GM06990 (cell line): Measurements from ENCODE around the gene ABCA8.

Experiments
- DNase-seq: peaks from one replicate; pipeline ENCODE4 v3.0.0-alpha.2; 2011; ENCODE audit not compliant: insufficient read length; ENCODE audit errors: extremely low read depth
- H3K27me3 ChIP-seq: replicated peaks from 2 replicates; pipeline ENCODE4 v1.6.0; 2011; ENCODE audit warnings: low read length; ENCODE audit not compliant: control insufficient read depth, insufficient read depth
- H3K36me3 ChIP-seq: 2 replicates; pipeline ENCODE4 v1.5.1; 2011; ENCODE audit warnings: low read length; ENCODE audit not compliant: control insufficient read depth, insufficient read depth
- H3K4me3 ChIP-seq: replicated peaks from 2 replicates; pipeline ENCODE4 v1.5.1; 2011; ENCODE audit warnings: low read depth, mild to moderate bottlenecking, control low read depth, low read length
- TF ChIP-seq, protein P1 (sequence below): IDR thresholded peaks from 2 replicates; pipeline ENCODE4 v1.5.1; 2011; ENCODE audit warnings: low read length, control low read depth, mild to moderate bottlenecking, inconsistent platforms; ENCODE audit not compliant: insufficient read depth, poor library complexity, severe bottlenecking

Gene ABCA8

DNA sequence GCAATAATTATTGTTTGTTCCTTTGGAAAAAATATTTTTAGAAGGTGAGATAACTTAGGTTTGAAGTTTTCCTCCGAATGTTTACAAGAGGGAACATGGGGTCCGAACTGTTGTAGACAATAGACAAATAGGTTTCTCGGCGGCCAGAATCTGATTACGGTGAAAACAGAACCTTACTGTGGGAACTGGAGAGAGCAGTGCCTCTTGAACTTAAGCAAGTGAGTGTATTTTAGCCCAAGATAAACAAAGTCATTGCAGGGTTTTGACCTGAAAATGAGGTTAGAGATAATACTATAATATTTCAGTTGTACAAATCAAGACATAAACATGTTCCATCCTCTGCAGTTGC lies 134.7 kb downstream of the ABCA8 start:
- TF ChIP-seq, protein P1, sequence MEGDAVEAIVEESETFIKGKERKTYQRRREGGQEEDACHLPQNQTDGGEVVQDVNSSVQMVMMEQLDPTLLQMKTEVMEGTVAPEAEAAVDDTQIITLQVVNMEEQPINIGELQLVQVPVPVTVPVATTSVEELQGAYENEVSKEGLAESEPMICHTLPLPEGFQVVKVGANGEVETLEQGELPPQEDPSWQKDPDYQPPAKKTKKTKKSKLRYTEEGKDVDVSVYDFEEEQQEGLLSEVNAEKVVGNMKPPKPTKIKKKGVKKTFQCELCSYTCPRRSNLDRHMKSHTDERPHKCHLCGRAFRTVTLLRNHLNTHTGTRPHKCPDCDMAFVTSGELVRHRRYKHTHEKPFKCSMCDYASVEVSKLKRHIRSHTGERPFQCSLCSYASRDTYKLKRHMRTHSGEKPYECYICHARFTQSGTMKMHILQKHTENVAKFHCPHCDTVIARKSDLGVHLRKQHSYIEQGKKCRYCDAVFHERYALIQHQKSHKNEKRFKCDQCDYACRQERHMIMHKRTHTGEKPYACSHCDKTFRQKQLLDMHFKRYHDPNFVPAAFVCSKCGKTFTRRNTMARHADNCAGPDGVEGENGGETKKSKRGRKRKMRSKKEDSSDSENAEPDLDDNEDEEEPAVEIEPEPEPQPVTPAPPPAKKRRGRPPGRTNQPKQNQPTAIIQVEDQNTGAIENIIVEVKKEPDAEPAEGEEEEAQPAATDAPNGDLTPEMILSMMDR = no peak

DNA sequence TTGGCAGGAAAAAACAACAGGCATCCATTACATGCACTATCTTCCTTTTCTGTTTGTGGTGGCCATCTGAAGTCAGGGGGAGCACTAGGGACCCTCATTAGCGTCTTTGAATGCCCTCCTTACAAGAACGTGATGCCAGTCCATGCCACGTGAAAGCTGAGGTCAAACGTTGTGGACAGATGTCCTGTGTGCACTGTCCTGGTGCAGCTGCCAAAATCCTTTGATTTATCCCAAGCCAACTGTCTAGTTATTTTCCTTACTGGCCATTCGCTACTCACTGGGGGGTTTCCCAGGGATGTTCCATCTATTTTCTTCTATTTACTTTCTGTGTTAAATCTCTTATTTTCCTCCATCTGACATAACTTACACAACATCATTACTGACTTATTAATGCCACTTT lies 135.7 kb downstream of the ABCA8 start:
- Histone ChIP-seq H3K4me3 (no peak overlapping the region), H3K36me3 (no peaks in the 10 kb centered on the region), H3K27me3 (no peaks in the 10 kb centered on the region; the same call in none of the 2 replicates)
- DNase-seq = no peak
- TF ChIP-seq, protein P1 = no peak

More for the DNA sequence above, 134.7 kb downstream of the ABCA8 start:
- Histone ChIP-seq H3K27me3 (no peaks in the 10 kb centered on the region; the same call in none of the 2 replicates), H3K4me3 (no peak overlapping the region), H3K36me3 (no peaks in the 10 kb centered on the region)
- DNase-seq = no peak
